Fibroblast of the aortic adventitia (primary cell): ENCODE results near the gene TMEM62. TPM values are rescaled to one million over a fixed set of nuclear protein-coding genes. Genes with fewer than 3 reads are reported as not detected.
"Not testable (repeated sequence)": the region's sequence is repeated elsewhere in the genome, so short reads cannot be mapped to it uniquely, and the experiment has no call there.

Experiments used
- DNase-seq: peaks from one replicate; pipeline ENCODE4 v3.0.0-alpha.2; 2010; ENCODE audit warnings: low read depth
- H3K4me3 ChIP-seq: 2 replicates; pipeline ENCODE4 v1.5.1; 2011; ENCODE audit warnings: low read depth, mild to moderate bottlenecking, control low read depth, low read length, moderate library complexity
- small RNA-seq: library from RNA; depleted of rRNA; stranded (forward); fragments of <200 nt; gene quantifications from one replicate; pipeline ENCODE3, GENCODE V24; 2012
- total RNA-seq: library from RNA; depleted of rRNA; stranded (reverse); fragments of >200 nt; gene quantifications from 2 replicates; pipeline ENCODE4 v1.2.3, GENCODE V29; 2012; ENCODE audit warnings: low replicate concordance
- TF ChIP-seq, protein P1 (sequence below): IDR thresholded peaks from 2 replicates; pipeline ENCODE4 v1.5.1; 2011; ENCODE audit warnings: mild to moderate bottlenecking, low read length, control low read depth, inconsistent platforms; ENCODE audit not compliant: insufficient read depth

The TMEM62 gene
- total RNA-seq, 1 donor = 18.5 TPM

DNA sequence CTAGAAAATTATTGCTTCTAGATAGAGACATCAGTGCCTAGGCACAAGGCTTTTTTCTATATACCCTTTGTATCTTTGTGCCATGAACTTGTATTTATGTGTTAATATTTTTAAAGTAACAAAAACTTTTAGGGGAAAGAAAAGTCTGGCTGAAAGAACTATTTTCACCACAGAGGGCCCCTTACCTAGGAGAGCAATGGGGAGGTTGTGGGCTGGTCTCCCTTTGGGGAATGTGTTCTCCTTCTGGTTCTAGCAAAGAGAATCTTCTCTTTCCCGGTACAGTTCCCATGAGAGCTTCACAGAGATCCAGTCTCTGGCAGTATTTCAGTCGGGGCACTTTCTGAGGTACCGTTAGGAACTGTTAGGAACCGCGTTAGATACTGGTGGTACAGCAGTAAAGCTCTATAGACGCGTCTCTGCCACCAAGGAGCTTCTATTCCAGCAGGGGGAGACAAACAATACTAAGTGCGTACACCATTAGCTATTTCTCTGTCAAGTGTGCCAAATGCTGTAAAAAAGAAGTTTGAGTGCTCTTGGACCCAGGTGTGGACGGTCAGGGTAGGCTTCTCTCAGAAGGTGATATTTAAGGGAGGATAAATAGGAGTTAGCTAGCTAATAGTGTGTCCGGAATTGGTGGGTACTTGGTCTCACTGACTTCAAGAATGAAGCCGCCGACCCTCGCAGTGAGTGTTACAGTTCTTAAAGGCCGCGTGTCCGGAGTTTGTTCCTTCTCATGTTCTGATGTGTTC is 92.0 kb downstream of the TMEM62 start:
- H3K4me3 ChIP-seq = no peak overlapping the region
- TF ChIP-seq, protein P1, sequence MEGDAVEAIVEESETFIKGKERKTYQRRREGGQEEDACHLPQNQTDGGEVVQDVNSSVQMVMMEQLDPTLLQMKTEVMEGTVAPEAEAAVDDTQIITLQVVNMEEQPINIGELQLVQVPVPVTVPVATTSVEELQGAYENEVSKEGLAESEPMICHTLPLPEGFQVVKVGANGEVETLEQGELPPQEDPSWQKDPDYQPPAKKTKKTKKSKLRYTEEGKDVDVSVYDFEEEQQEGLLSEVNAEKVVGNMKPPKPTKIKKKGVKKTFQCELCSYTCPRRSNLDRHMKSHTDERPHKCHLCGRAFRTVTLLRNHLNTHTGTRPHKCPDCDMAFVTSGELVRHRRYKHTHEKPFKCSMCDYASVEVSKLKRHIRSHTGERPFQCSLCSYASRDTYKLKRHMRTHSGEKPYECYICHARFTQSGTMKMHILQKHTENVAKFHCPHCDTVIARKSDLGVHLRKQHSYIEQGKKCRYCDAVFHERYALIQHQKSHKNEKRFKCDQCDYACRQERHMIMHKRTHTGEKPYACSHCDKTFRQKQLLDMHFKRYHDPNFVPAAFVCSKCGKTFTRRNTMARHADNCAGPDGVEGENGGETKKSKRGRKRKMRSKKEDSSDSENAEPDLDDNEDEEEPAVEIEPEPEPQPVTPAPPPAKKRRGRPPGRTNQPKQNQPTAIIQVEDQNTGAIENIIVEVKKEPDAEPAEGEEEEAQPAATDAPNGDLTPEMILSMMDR = peak; percentile 85
- peak; percentile 82 for DNase-seq

DNA sequence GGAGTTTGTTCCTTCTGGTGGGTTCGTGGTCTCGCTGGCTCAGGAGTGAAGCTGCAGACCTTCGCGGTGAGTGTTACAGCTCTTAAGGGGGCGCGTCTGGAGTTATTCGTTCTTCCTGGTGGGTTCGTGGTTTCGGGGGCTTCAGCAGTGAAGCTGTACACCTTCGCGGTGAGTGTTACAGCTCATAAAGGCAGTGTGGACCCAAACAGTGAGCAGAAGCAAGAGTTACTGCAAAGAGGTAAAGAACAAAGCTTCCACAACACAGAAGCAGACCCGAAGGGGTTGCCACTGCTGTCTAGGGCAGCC is 92.5 kb downstream of the TMEM62 start:
- DNase-seq = not testable (repeated sequence)

DNA sequence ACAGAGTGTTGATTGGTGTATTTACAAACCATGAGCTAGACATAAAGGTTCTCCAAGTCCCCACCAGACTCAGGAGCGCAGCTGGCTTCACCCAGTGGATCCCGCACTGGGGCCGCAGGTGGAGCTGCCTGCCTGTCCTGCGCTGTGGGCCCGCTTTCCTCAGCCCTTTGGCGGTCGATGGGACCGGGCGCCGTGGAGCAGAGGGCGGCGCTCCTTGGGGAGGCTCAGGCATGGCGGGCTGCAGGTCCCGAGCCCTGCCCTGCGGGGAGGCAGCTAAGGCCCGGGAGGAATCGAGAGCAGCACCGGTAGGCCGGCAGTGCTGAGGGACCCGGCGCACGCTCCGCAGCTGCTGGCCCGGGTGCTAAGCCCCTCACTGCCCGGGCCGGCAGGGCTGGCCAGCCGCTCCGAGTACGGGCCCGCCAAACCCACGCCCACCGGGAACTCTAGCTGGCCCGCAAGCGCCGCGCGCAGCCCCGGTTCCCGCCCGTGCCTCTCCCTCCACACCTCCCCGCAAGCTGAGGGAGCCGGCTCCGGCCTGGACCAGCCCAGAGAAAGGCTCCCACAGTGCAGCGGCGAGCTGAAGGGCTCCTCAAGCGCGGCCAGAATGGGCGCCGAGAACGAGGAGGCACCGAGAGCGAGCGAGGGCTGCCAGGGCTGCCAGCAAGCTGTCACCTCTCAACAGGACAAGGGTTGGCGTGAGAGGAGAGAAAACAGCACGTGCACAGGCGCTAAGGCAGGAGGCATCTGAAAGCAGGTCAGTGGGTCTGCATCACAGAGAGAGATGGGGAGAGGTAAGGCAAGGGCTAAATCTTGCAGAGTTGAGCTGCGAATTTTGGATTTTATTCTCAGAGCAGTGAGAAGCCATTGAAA is 93.3 kb downstream of the TMEM62 start:
- TF ChIP-seq, protein P1 = no peak
- DNase-seq = no peak
- H3K4me3 ChIP-seq = no peak overlapping the region

More for the DNA sequence above, 92.5 kb downstream of the TMEM62 start:
- H3K4me3 ChIP-seq = not testable (repeated sequence)

DNA sequence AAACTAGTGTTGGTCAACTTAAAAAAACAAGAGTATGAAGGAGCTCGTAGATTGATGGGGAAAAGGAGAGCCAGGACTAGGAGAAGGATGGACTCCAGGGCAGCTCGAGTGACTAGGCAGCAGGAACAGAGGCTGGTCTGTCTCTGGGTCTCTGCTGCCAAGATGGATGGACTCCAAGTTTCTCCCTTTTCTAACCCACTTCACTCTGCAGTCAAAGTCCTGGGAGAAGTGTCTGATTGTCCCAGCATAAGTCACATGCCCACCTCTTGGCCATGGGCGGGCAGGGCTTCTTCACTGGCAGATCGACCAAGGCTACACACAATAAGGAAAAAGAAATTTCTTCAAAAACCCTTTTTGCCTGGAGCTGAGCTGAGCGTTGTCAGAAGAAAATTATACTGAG is 96.6 kb downstream of the TMEM62 start:
- no peak for DNase-seq
- TF ChIP-seq, protein P1 = no peak
- no peak overlapping the region for H3K4me3 ChIP-seq

DNA sequence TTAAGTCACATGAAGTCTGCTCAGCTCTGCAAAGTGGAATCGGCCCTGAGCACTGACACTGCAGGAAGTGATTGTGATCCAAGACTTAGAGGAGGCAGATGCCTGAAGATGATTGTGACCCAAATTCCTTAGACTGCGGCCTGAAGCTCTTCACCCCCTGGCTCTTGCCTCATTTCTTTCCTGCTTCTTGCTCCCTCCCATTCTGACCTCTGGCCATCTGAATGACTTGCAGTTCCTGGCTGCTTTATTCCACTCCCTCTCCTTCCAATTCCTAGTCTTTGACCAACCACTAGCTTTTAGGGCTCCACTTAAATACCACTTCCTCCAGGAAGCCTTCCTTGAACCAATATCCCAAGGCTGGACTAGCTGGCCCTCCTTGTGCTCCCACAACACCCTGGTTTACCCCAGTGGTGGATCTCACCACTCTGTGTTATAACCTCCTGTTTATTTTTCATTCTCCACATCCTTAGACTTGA is 97.3 kb downstream of the TMEM62 start:
- TF ChIP-seq, protein P1 = no peak
- H3K4me3 ChIP-seq = no peak overlapping the region
- DNase-seq = peak; percentile 55

DNA sequence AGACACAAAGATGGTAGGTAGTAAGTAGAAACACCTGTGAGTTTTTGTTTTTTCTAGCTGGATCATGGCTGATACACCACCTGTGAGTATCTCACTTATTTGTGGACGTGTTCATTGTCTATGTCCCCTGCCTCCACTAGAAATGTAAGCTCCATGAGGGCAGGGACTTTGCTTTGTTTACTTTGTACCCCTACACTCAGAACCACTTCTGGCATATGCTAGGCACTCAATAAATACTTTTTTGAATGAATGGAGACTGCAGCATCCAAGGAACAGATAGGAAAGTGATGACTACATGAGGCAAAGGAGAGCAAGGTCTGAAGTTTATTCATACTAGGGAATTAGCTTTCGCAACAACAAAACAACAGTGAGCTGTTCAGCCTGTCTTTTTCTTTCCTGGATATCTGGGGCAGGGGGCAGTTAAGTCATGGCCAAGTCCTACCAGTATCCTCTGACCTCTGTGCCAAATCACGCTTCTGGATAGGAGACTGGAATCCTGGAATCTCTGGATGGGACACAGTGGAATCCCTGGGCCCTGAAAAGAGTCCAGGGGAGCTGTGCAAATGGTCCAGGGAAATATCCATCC is 99.0 kb downstream of the TMEM62 start:
- peak; percentile 15 for DNase-seq
- TF ChIP-seq, protein P1 = no peak
- H3K4me3 ChIP-seq = no peak overlapping the region

Small RNA genes lying within 50 kb of the gene (small RNA-seq; reads per million reads assigned to genes)
- gene AC068724.2 = not detected

Other genes with a start within 250 kb of the TMEM62 start
- 14.3 and 18.5 TPM in 2 replicates for gene TTBK2, start 212.8 kb upstream of the TMEM62 start, total RNA-seq
- gene UBR1, start 27.5 kb upstream of the TMEM62 start, total RNA-seq = 14.1 and 38.1 TPM in 2 replicates
- 44.6 and 61.2 TPM in 2 replicates for gene CCNDBP1, start 51.8 kb downstream of the TMEM62 start, total RNA-seq
- not detected in 2 replicates for gene EPB42, start 87.4 kb downstream of the TMEM62 start, total RNA-seq
- not detected in 2 replicates for gene TGM5, start 133.3 kb downstream of the TMEM62 start, total RNA-seq
- not detected in 2 replicates for gene TGM7, start 168.7 kb downstream of the TMEM62 start, total RNA-seq
- 1.4 and 10.2 TPM in 2 replicates for gene LCMT2, start 197.0 kb downstream of the TMEM62 start, total RNA-seq
- gene ZSCAN29, start 237.5 kb downstream of the TMEM62 start, total RNA-seq = 17.1 and 65.6 TPM in 2 replicates
- gene TUBGCP4, start 237.5 kb downstream of the TMEM62 start, total RNA-seq = 7.1 and 10.7 TPM in 2 replicates